ENCODE data around the gene CACNB2. TPM values are rescaled to one million over a fixed set of nuclear protein-coding genes. Genes with fewer than 3 reads are reported as not detected.

Gene CACNB2
- total RNA-seq, 4 donors from 2014 or later, result 1.6 to 13.8 (median 5.0) TPM

DNA sequence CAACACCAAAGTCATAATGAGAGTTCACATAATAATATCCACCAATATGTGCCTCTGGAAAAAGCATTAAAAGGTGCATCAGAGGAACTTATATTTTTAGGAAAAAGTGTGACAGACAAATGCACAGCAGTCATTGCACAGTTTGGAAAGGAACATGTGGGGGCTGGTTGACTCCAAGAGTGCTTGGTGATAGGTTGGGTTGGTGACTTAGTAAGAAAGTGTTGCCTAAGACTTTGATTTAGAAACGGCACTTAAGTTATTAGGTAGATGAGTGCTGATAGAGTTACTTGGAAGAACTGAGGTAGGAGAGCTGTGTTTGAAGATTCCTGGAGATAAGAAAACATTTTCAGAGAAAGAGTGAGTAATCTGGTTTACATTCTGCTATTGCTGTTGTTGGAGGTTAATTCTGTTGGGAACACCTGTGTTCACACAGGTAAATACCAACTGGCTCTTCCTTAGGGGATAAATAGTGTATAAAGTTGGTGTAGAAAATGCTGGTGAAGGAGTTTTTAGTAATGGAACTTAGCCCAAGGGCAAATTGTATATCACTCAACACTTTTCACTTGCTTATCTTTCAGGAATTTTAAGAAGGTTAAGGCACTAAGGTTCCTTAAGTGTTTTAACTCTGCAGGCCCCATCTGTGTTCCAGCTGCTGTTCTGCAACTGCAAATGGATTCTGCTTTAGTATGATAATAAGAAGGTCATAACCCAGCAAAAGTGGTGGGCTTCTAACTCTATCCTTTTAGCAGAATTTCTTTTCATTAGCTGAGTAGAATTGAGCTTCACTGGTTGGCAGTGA, 315.1 kb downstream of the CACNB2 start:
- no peak overlapping the region for H3K27ac ChIP-seq
- WGBS, 2 donors, result 62 to 78% methylated on average over 1 of the region's 1 CpG
- H3K27me3 ChIP-seq, result no peaks in the 10 kb centered on the region
- H3K4me1 ChIP-seq, result no peaks in the 10 kb centered on the region
- no peaks in the 10 kb centered on the region for H3K36me3 ChIP-seq
- TF ChIP-seq, protein P1, sequence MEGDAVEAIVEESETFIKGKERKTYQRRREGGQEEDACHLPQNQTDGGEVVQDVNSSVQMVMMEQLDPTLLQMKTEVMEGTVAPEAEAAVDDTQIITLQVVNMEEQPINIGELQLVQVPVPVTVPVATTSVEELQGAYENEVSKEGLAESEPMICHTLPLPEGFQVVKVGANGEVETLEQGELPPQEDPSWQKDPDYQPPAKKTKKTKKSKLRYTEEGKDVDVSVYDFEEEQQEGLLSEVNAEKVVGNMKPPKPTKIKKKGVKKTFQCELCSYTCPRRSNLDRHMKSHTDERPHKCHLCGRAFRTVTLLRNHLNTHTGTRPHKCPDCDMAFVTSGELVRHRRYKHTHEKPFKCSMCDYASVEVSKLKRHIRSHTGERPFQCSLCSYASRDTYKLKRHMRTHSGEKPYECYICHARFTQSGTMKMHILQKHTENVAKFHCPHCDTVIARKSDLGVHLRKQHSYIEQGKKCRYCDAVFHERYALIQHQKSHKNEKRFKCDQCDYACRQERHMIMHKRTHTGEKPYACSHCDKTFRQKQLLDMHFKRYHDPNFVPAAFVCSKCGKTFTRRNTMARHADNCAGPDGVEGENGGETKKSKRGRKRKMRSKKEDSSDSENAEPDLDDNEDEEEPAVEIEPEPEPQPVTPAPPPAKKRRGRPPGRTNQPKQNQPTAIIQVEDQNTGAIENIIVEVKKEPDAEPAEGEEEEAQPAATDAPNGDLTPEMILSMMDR (IDR thresholded peaks at IDR 0.05), result no peak
- TF ChIP-seq EP300 (IDR thresholded peaks at IDR 0.05) (no peak), POLR2A (IDR thresholded peaks at IDR 0.05) (no peak)
- no peaks in the 10 kb centered on the region for H3K9me3 ChIP-seq
- H3K4me3 ChIP-seq, result no peak overlapping the region
- DNase-seq (ENCODE audit: low spot score in 2 of 2), result no peak

DNA sequence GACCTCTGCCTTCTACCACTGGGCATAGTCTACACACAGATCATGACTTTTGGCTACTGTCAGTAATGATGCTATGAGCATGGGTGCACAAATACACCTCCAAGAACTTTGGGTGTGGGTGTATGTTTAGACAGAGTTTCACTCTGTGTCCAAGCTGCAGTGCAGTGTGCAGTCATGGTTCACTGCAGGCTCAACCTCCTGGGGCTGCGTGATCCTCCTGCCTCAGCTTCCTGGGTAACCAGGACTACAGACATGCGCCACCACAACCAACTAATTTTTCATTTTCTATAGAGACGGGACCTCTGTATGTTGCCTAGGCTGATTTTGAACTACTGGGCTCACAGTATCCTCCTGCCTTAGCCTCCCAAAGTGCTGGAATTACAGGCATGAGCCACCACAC, 316.8 kb downstream of the CACNB2 start:
- no peaks in the 10 kb centered on the region for H3K9me3 ChIP-seq
- WGBS, 2 donors, result 98 to 100% methylated on average over 3 of the region's 3 CpGs
- no peaks in the 10 kb centered on the region for H3K4me1 ChIP-seq
- H3K36me3 ChIP-seq, result no peaks in the 10 kb centered on the region
- DNase-seq (ENCODE audit: low spot score in 2 of 2), result no peak
- no peaks in the 10 kb centered on the region for H3K27me3 ChIP-seq
- no peak overlapping the region for H3K4me3 ChIP-seq
- no peak for TF ChIP-seq POLR2A (IDR thresholded peaks at IDR 0.05)
- no peak for TF ChIP-seq EP300 (IDR thresholded peaks at IDR 0.05)
- TF ChIP-seq, protein P1 (IDR thresholded peaks at IDR 0.05), result no peak
- H3K27ac ChIP-seq, result no peak overlapping the region

DNA sequence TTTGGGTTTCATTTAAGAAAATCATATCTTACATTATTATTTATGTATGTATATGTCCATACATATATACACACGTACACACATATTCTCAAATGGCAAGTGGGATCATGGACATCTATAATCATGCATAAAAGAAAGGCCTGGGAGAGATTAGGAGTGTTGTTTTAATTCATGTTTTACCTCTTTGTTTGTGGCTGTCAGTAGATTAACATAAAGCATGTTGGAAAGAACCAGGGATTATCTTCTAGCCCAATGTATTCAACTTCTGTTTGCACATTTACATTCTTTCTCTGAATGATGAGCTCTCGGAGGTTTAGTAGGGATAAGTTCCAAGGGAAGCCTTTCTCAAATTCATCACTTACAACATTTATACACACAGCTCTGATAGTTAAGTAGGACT, 319.8 kb downstream of the CACNB2 start:
- WGBS, 2 donors, result 76 to 86% methylated on average over 2 of the region's 2 CpGs
- no peak overlapping the region for H3K27ac ChIP-seq

DNA sequence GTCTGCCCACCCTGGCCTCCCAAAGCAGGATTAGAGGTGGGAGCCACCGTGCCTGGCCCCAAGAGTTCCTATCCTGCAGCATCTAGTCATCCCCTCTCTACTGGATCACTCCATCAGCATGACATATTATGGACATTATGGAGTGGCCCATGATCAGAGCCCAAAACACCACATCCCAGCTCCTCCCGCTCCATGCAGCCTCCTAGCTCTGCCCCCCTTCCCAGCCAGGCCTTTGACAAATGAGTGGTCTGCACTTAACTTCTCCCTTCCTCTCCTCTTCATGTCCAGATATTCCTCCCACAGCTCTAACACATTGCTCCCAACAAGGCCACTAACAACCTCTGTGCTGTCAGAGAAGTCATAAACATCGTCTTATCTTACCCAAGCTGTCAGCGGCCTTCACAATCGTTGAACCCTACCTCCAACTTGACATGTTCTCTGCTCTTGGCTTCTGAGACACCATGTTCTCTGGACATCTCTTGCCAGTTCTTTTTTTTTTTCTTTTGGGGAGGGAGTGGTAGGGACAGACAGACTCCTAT, 323.5 kb downstream of the CACNB2 start:
- Histone ChIP-seq H3K36me3 (no peaks in the 10 kb centered on the region), H3K27ac (no peak overlapping the region), H3K27me3 (no peaks in the 10 kb centered on the region), H3K9me3 (no peaks in the 10 kb centered on the region), H3K4me3 (no peak overlapping the region), H3K4me1 (no peaks in the 10 kb centered on the region)
- no peak for DNase-seq (ENCODE audit: low spot score in 2 of 2)
- 87 to 90% methylated on average over 5 of the region's 5 CpGs for WGBS, 2 donors
- no peak for TF ChIP-seq EP300 (IDR thresholded peaks at IDR 0.05)
- TF ChIP-seq, protein P1 (IDR thresholded peaks at IDR 0.05), result no peak
- TF ChIP-seq POLR2A (IDR thresholded peaks at IDR 0.05), result no peak

More for the DNA sequence above, 319.8 kb downstream of the CACNB2 start:
- TF ChIP-seq, protein P1 (IDR thresholded peaks at IDR 0.05), result no peak
- TF ChIP-seq POLR2A (IDR thresholded peaks at IDR 0.05) (no peak), EP300 (IDR thresholded peaks at IDR 0.05) (no peak)
- Histone ChIP-seq H3K4me1 (no peaks in the 10 kb centered on the region), H3K4me3 (no peak overlapping the region), H3K9me3 (no peaks in the 10 kb centered on the region), H3K36me3 (no peaks in the 10 kb centered on the region), H3K27me3 (no peaks in the 10 kb centered on the region)
- no peak for DNase-seq (ENCODE audit: low spot score in 2 of 2)

DNA sequence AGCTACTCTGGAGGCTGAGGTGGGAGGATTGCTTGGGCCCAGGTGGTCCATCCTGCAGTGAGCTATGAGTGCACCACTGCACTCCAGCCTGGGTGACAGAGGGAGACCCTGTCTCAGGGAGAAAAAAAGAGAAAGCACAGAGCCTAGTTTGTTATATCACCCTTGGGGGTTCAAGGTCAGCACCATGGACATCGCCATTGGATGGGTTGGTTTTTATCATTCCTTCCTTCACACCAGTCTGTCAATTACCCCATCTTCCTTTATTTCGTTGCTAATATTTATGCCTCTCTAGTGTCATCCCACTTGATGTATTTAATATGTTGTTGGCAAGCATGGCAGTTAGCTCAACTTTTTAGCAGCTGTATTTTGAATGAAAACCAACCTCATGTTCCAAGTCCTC, 328.9 kb downstream of the CACNB2 start:
- H3K27me3 ChIP-seq, result no peaks in the 10 kb centered on the region
- no peak overlapping the region for H3K27ac ChIP-seq
- H3K4me1 ChIP-seq, result no peaks in the 10 kb centered on the region
- no peak for DNase-seq (ENCODE audit: low spot score in 2 of 2)
- H3K4me3 ChIP-seq, result no peak overlapping the region
- H3K9me3 ChIP-seq, result no peaks in the 10 kb centered on the region
- 66 to 81% methylated on average over 2 of the region's 2 CpGs for WGBS, 2 donors
- H3K36me3 ChIP-seq, result no peaks in the 10 kb centered on the region
- TF ChIP-seq, protein P1 (IDR thresholded peaks at IDR 0.05), result no peak
- TF ChIP-seq EP300 (IDR thresholded peaks at IDR 0.05), result no peak
- TF ChIP-seq POLR2A (IDR thresholded peaks at IDR 0.05), result no peak

All from tibial nerve (tissue), 4 donors.